Measurements from ENCODE around the gene FZR1.

FZR1 gene

DNA sequence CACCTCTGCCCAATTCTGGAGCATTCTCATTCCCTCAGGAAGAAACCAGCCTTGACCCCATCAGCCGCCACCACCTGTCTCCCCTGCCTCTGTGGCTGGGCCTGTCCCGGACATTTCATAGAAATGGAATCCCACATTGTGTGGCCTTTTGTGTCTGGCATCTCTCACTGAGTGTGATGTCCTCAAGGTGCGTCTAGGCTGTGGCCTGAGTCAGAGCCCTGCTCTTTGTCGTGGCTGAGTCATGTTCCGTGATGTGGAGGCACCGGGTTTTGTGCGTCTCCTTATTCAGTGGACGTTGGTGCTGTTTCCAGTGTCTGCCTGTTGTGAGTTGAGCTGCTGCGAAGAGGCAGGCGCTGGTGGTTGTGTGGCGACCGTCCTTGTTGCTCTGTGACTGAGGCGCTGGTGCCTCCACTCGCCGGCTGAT lies 3.5 kb downstream of the FZR1 start:
- no peak for DNase-seq (ENCODE audit: low read depth)
- TF ChIP-seq, protein P1, sequence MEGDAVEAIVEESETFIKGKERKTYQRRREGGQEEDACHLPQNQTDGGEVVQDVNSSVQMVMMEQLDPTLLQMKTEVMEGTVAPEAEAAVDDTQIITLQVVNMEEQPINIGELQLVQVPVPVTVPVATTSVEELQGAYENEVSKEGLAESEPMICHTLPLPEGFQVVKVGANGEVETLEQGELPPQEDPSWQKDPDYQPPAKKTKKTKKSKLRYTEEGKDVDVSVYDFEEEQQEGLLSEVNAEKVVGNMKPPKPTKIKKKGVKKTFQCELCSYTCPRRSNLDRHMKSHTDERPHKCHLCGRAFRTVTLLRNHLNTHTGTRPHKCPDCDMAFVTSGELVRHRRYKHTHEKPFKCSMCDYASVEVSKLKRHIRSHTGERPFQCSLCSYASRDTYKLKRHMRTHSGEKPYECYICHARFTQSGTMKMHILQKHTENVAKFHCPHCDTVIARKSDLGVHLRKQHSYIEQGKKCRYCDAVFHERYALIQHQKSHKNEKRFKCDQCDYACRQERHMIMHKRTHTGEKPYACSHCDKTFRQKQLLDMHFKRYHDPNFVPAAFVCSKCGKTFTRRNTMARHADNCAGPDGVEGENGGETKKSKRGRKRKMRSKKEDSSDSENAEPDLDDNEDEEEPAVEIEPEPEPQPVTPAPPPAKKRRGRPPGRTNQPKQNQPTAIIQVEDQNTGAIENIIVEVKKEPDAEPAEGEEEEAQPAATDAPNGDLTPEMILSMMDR (IDR thresholded peaks at IDR 0.05; ENCODE audit: control insufficient read depth, insufficient read depth, low read depth, low read length, missing control alignments) = no peak
- H3K4me3 ChIP-seq (ENCODE audit: control insufficient read depth, low read depth, low read length) = no peak overlapping the region

DNA sequence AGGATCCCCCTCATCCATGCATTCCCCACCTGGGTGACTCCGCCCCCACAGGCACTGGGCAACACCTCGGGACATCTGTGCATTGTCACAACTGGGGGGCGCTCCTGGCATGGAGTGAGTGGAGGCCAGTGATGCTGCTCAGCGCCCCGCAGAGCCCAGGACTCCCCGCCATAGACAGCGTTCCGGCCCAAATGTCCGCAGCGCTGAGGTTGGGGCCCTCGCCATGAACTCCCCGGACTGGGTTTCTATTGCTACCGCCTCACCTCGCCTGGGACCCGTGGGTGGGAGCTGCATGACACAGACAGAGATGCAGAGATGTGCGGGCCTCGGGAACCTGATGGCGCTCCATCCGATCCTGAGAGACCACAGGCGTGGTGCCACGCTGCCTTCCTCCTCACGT lies 4.6 kb downstream of the FZR1 start:
- no peak overlapping the region for H3K4me3 ChIP-seq (ENCODE audit: control insufficient read depth, low read depth, low read length)
- no peak for DNase-seq (ENCODE audit: low read depth)
- TF ChIP-seq, protein P1 (IDR thresholded peaks at IDR 0.05; ENCODE audit: control insufficient read depth, insufficient read depth, low read depth, low read length, missing control alignments) = no peak

DNA sequence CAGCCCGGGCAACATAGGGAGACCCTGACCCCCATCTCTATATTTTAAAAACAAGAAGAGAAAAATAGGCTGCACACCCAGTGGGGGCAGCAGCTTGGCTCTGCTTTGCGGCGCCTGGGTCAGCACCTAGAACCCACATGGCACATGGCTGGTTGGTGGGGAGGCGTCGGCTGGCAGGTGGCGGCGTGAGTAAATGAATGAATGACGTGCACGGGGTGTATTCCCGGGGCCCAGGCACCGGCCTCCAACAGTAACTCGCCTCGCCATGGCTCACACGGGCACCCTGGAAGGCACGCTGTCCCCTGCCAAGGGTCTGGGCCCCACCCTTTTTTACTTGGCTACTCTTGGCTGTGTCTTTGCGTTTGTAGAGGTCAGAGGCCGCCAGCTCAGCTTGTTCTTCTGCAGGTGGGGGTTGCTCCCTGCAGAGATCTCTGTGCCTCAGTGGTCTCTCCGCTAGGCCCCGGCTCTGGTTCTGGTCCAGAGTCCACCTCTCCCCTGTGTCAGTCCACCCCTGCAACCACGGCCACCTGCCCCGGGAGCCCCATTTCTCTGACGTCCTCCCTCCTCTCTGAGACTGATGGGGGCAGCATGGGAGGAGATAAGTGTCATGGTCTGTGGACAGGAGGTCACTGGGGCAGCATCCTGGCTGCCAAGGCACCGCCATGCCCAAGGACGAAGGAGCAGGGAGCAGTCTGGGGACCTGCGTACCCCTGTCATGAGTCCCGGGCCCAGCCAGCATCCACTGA lies 5.6 kb downstream of the FZR1 start:
- DNase-seq (ENCODE audit: low read depth) = no peak
- H3K4me3 ChIP-seq (ENCODE audit: control insufficient read depth, low read depth, low read length) = no peak overlapping the region
- TF ChIP-seq, protein P1 (IDR thresholded peaks at IDR 0.05; ENCODE audit: control insufficient read depth, insufficient read depth, low read depth, low read length, missing control alignments) = no peak

DNA sequence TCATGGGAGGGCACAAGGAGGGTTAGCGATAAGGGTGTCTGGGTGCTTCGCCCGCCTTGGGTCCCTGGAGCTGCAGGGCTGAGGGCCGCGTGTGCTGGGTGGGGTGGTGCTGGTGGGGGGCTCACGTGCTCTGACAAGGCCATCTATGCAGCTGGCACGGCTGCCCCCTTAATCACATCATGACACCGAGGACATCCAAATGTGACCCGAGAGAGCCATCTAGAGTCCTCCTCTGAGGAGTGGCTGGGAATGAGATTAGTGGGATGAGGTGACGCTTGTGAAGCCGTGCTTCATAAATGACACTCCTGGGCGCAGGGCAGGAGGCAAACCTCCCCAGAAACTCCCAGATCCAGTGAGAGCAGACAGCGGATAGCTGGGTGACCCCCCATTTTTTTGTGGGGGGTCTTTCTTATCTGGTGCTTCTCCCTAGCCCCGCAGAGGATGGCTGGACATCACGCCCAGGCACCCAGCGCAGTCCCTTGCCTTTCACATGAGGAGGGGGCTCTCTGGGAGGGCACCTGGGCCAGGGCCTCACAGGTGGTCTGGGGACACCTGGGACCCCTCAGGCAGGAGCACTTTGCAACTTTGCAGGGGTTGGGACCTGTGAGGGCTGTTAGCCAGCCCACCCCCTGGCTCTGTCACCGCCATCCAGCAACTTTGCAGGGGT lies 6.6 kb downstream of the FZR1 start:
- no peak overlapping the region for H3K4me3 ChIP-seq (ENCODE audit: control insufficient read depth, low read depth, low read length)
- TF ChIP-seq, protein P1 (IDR thresholded peaks at IDR 0.05; ENCODE audit: control insufficient read depth, insufficient read depth, low read depth, low read length, missing control alignments) = no peak
- no peak for DNase-seq (ENCODE audit: low read depth)

DNA sequence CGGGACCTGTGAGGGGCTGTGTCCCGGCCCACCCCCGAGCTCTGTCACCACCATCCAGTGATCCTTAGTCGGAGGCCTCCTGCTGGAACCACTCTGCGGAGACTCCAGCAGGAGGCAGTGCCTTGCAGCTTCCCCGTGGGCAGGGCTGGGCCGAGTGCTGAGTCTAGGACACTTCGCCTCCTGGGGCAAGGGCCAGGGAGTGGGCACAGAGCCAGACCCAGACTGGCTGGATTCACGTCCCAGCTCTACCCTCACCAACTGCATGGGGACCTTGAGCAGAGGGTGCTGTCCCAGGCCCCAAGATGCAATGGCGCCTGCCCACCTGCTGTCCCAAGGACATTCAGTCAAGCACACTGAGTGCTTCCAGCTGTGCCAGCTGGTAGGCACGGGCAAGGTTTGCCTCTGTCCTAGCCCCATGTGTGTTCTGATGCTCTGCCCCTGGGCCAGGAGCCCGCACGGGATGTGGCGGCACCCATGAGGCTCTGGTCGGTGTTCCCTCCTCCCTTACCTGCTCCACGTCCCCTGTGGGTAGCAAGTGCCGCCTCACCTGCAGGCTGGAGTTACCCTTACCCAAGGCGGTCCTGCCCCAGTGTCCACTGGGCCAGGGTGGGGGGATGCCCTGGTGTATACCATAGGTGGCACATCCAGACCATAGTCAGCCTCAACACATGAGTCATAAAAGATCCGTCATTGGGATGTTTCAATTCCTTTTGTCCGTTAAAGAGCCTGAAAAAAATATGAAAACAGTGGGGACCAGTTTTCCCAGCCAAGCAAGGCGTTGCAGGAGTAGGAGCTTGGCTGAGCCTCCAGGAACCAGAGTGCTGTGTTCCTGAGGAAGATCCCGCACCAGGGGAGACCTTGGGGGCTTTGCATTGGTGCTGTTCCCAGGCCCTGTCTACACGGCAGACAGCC lies 7.4 kb downstream of the FZR1 start:
- H3K4me3 ChIP-seq (ENCODE audit: control insufficient read depth, low read depth, low read length) = no peak overlapping the region
- no peak for DNase-seq (ENCODE audit: low read depth)
- TF ChIP-seq, protein P1 (IDR thresholded peaks at IDR 0.05; ENCODE audit: control insufficient read depth, insufficient read depth, low read depth, low read length, missing control alignments) = no peak

DNA sequence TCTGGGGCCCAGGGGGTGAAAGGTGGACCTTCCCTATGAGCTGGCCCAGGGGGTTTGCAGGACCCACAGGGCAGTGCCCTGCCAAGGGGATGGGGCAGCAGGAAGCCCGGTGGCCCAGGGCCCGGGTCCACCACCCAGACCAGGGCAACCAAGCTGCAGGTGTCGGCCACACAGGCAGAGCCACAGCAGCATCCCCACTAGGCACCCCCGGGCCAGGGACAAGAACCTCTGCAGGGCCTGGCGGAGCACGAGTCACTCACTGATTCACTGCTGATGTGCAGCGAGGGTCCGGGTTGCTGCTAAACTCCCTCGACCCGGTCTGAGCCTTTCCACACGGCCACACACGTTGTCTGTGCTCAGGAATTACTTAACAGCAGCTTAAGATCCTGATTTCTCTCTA lies 8.8 kb downstream of the FZR1 start:
- DNase-seq (ENCODE audit: low read depth) = no peak
- H3K4me3 ChIP-seq (ENCODE audit: control insufficient read depth, low read depth, low read length) = no peak overlapping the region
- TF ChIP-seq, protein P1 (IDR thresholded peaks at IDR 0.05; ENCODE audit: control insufficient read depth, insufficient read depth, low read depth, low read length, missing control alignments) = no peak

Measured in AG09309 (cell line).